Gastroesophageal sphincter (tissue), 4 donors: ENCODE results near the gene SIT1. TPM values are rescaled to one million over a fixed set of nuclear protein-coding genes. Genes with fewer than 3 reads are reported as not detected.

Source experiments
- ATAC-seq: fragments of 150-250 bp; one replicate; pipeline ENCODE4 v1.9.1; 2016; ENCODE audit warnings: mild to moderate bottlenecking, moderate library complexity
- H3K27ac ChIP-seq, 4 donors: fragments of 200-600 bp; sonication (generic) in 3 of 4; 1 replicate in 3 of 4; 2 replicates in 1 of 4; pipeline ENCODE4 v1.5.1; 2016 to 2019
- H3K27me3 ChIP-seq: fragments of 200-600 bp; sonication (generic); one replicate; pipeline ENCODE4 v1.5.1; 2019
- H3K36me3 ChIP-seq, 2 donors: fragments of 200-600 bp; sonication (generic); one replicate each; pipeline ENCODE4 v1.5.1; 2019; ENCODE audit warnings: control low read depth in 1 of 2
- H3K4me1 ChIP-seq, 3 donors: fragments of 200-600 bp; sonication (generic); 1 replicate in 2 of 3; 2 replicates in 1 of 3; pipeline ENCODE4 v1.5.1; 2016 to 2019; ENCODE audit warnings: control low read depth in 2 of 3
- H3K4me3 ChIP-seq, 2 donors: fragments of 200-600 bp; sonication (generic); one replicate each; pipeline ENCODE4 v1.5.1; 2019; ENCODE audit warnings: mild to moderate bottlenecking in 1 of 2, moderate library complexity in 1 of 2
- H3K9me3 ChIP-seq, 3 donors: fragments of 200-600 bp; sonication (generic); one replicate each; pipeline ENCODE4 v1.5.1; 2017 to 2019; ENCODE audit warnings: control low read depth in 2 of 3
- CTCF ChIP-seq, 4 experiments: fragments of 200-600 bp in 2 of 4; fragments of 450-650 bp in 2 of 4; sonication (generic) in 1 of 4; IDR thresholded peaks; one replicate each; pipeline ENCODE4 v1.5.1; 2017 to 2019; ENCODE audit warnings: antibody characterized with exemption in 4 of 4, mild to moderate bottlenecking in 2 of 4, moderate library complexity in 2 of 4
- EP300 ChIP-seq: sonication (generic); formaldehyde crosslinking; IDR thresholded peaks from one replicate; pipeline ENCODE4 v1.6.1; 2017; ENCODE audit warnings: antibody characterized with exemption, mild to moderate bottlenecking
- POLR2A ChIP-seq, 2 donors: fragments of 450-650 bp; IDR thresholded peaks; one replicate each; pipeline ENCODE4 v1.6.1; 2017; ENCODE audit warnings: antibody characterized with exemption in 2 of 2, mild to moderate bottlenecking in 2 of 2, moderate library complexity in 1 of 2
- POLR2AphosphoS5 ChIP-seq: sonication (generic); formaldehyde crosslinking; IDR thresholded peaks from one replicate; pipeline ENCODE4 v1.6.1; 2017; ENCODE audit warnings: antibody characterized with exemption
- WGBS, 2 donors: methylation state at CpG; one replicate each; pipeline ENCODE4 v1.1.5; 2018; ENCODE audit warnings: low coverage in 1 of 2; 5-methylcytosine and 5-hydroxymethylcytosine counted together
- total RNA-seq, 4 donors: library from RNA; depleted of rRNA; stranded (reverse); fragments of >200 nt; gene quantifications; one replicate each; pipeline ENCODE4 v1.1.0, GENCODE V29; 2016

The SIT1 gene
- total RNA-seq, 4 donors from 2014 or later = 1.2 to 1.6 (median 1.6) TPM; not detected in 1

- Histone ChIP-seq H3K4me1 (peaks cover 0 to 61% (median 0%) of the 10 kb centered on the region in 3 donors), H3K9me3 (no peaks in the 10 kb centered on the region), H3K27ac (peak overlapping the region; percentile 96 to 99 (median 98)), H3K4me3 (peak overlapping the region; percentile 79 to 81), H3K27me3 (no peaks in the 10 kb centered on the region), H3K36me3 (peaks cover 0 to 70% of the 10 kb centered on the region in 2 donors)
- no peak for ATAC-seq
- peak; percentile 6 to 8 for TF ChIP-seq POLR2A (IDR thresholded peaks at IDR 0.05)
- peak; percentile 53 for TF ChIP-seq POLR2AphosphoS5
- no peak for TF ChIP-seq CTCF (IDR thresholded peaks at IDR 0.05)
- no peak for TF ChIP-seq EP300
- WGBS, 2 donors = 19 to 34% methylated on average over 9 to 10 of the region's 11 CpGs
Measured at GRCh38 chr9:35686222-35687203, 35.8 kb upstream of the SIT1 start.

- peak in 1 of 2 donors; percentile 39 for TF ChIP-seq POLR2A (IDR thresholded peaks at IDR 0.05)
- peak; percentile 69 for TF ChIP-seq POLR2AphosphoS5
- TF ChIP-seq CTCF (IDR thresholded peaks at IDR 0.05) = no peak
- TF ChIP-seq EP300 = no peak
- Histone ChIP-seq H3K27ac (peak overlapping the region; percentile 96 to 99 (median 98)), H3K4me3 (peak overlapping the region; percentile 79 to 81), H3K9me3 (no peaks in the 10 kb centered on the region), H3K36me3 (peaks cover 0 to 70% of the 10 kb centered on the region in 2 donors), H3K27me3 (no peaks in the 10 kb centered on the region), H3K4me1 (peaks cover 0 to 67% (median 0%) of the 10 kb centered on the region in 3 donors)
- WGBS, 2 donors = 28% methylated on average over 5 of the region's 13 CpGs; no CpG with 5 or more reads in 1 of the 2 donors
- no peak for ATAC-seq
Measured at GRCh38 chr9:35685506-35685905, 34.8 kb upstream of the SIT1 start.

- H3K9me3 ChIP-seq = no peaks in the 10 kb centered on the region
- H3K27me3 ChIP-seq = no peaks in the 10 kb centered on the region
- H3K36me3 ChIP-seq = peaks cover 0 to 70% of the 10 kb centered on the region in 2 donors
- WGBS, 2 donors = 30 to 59% methylated on average over 5 to 9 of the region's 10 CpGs
- ATAC-seq = no peak
- H3K4me3 ChIP-seq = peak overlapping the region; percentile 79 to 81
- H3K27ac ChIP-seq = peak overlapping the region; percentile 96 to 99 (median 98)
- no peak for TF ChIP-seq CTCF (IDR thresholded peaks at IDR 0.05)
- TF ChIP-seq EP300 = no peak
- TF ChIP-seq POLR2AphosphoS5 = peak; percentile 30
- peaks cover 0 to 66% (median 0%) of the 10 kb centered on the region in 3 donors for H3K4me1 ChIP-seq
Measured at GRCh38 chr9:35684921-35685320, 34.2 kb upstream of the SIT1 start.

GRCh38 chr9:35683323-35683722 is 32.6 kb upstream of the SIT1 start:
- H3K36me3 ChIP-seq = peaks cover 0 to 67% of the 10 kb centered on the region in 2 donors
- no peaks in the 10 kb centered on the region for H3K27me3 ChIP-seq
- peaks cover 0 to 64% (median 0%) of the 10 kb centered on the region in 3 donors for H3K4me1 ChIP-seq
- WGBS, 2 donors = 40 to 63% methylated on average over 1 of the region's 2 CpGs
- H3K27ac ChIP-seq = peak overlapping the region; percentile 96 to 99 (median 98)
- no peaks in the 10 kb centered on the region for H3K9me3 ChIP-seq
- H3K4me3 ChIP-seq = peak overlapping the region; percentile 79 to 81
- TF ChIP-seq POLR2A (IDR thresholded peaks at IDR 0.05) (peak in 1 of 2 donors; percentile 5), EP300 (no peak), POLR2AphosphoS5 (peak; percentile 33)
- ATAC-seq = no peak

GRCh38 chr9:35682520-35683315 is 32.0 kb upstream of the SIT1 start:
- Histone ChIP-seq H3K27ac (peak overlapping the region; percentile 96 to 99 (median 98)), H3K4me3 (peak overlapping the region; percentile 79 to 81), H3K4me1 (peaks cover 0 to 58% (median 0%) of the 10 kb centered on the region in 3 donors), H3K27me3 (no peaks in the 10 kb centered on the region), H3K36me3 (peaks cover 0 to 60% of the 10 kb centered on the region in 2 donors), H3K9me3 (no peaks in the 10 kb centered on the region)
- WGBS, 2 donors = 41 to 48% methylated on average over 4 to 6 of the region's 10 CpGs
- TF ChIP-seq POLR2AphosphoS5 (peak; percentile 79), CTCF (IDR thresholded peaks at IDR 0.05) (no peak), POLR2A (IDR thresholded peaks at IDR 0.05) (peak in 1 of 2 donors; percentile 24), EP300 (no peak)
- ATAC-seq = no peak
